H1 (cell line): ENCODE measurements around the gene S100A8. TPM values are rescaled to one million over a fixed set of nuclear protein-coding genes. Genes with fewer than 3 reads are reported as not detected.
A peak's percentile ranks its signal among the peaks of the same experiment; 100 is the strongest.

Source experiments
- CTCF ChIA-PET: fragments of 300-600 bp; sonication (Branson Sonifier 250); formaldehyde crosslinking; loops from one replicate; lab custom pipeline; 2021; ENCODE audit not compliant: partially characterized antibody; lab: Charles Lee
- POLR2A ChIA-PET: fragments of 300-600 bp; sonication (Branson Sonifier 250); formaldehyde crosslinking; loops from one replicate; lab custom pipeline; 2021; ENCODE audit warnings: inconsistent platforms; ENCODE audit not compliant: partially characterized antibody; lab: Charles Lee
- DNase-seq, 2 experiments: peaks; one replicate each; pipeline versions ENCODE4 v3.0.0 to v3.0.0-alpha.2; 2010 to 2022; ENCODE audit warnings: low spot score in 2 of 2, low read depth in 1 of 2, mixed read lengths in 1 of 2
- FAIRE-seq: peaks from 2 replicates; lab custom pipeline; 2011; peaks lifted over from hg19 to GRCh38; lab: Jason Lieb, UNC
- H2AFZ ChIP-seq: 2 replicates; pipeline ENCODE4 v1.8.1; 2012; ENCODE audit warnings: low read length, inconsistent platforms
- H2AK5ac ChIP-seq: 2 replicates; pipeline ENCODE4 v1.6.1; 2013; ENCODE audit warnings: low read depth, low read length
- H2BK120ac ChIP-seq: replicated peaks from 2 replicates; pipeline ENCODE3; 2013; ENCODE audit warnings: low read depth, low read length, inconsistent platforms
- H2BK12ac ChIP-seq: 2 replicates; pipeline ENCODE4 v1.6.1; 2013; ENCODE audit warnings: low read depth, low read length
- H2BK15ac ChIP-seq: 2 replicates; pipeline ENCODE4 v1.6.1; 2013; ENCODE audit warnings: low read length
- H2BK20ac ChIP-seq: 2 replicates; pipeline ENCODE4 v1.6.1; 2013; ENCODE audit warnings: low read length
- H2BK5ac ChIP-seq: 2 replicates; pipeline ENCODE4 v1.6.1; 2013; ENCODE audit warnings: low read depth, low read length
- H3K14ac ChIP-seq: 2 replicates; pipeline ENCODE4 v1.6.1; 2013; ENCODE audit warnings: inconsistent platforms; ENCODE audit not compliant: insufficient read length
- H3K18ac ChIP-seq: 2 replicates; pipeline ENCODE4 v1.6.1; 2013; ENCODE audit warnings: low read length; ENCODE audit errors: extremely low read depth
- H3K23ac ChIP-seq: 2 replicates; pipeline ENCODE4 v1.6.1; 2013; ENCODE audit warnings: inconsistent platforms; ENCODE audit not compliant: insufficient read length
- H3K23me2 ChIP-seq: 2 replicates; pipeline ENCODE4 v1.6.1; 2013; ENCODE audit warnings: low read depth, low read length
- H3K27ac ChIP-seq: 2 replicates; pipeline ENCODE4 v1.6.1; 2011; ENCODE audit warnings: low read depth, low read length, inconsistent platforms
- H3K27me3 ChIP-seq, 4 experiments: replicated peaks in 1 of 4; 1 replicate in 1 of 4; 2 replicates in 3 of 4; pipeline versions ENCODE4 v1.6.1 to v1.8.1; 2011 to 2013; ENCODE audit warnings: low read length in 3 of 4, mild to moderate bottlenecking in 3 of 4, inconsistent platforms in 2 of 4, mixed read lengths in 2 of 4, moderate library complexity in 1 of 4; ENCODE audit not compliant: control insufficient read depth in 3 of 4, insufficient read depth in 3 of 4; ENCODE audit errors: extremely low read depth in 1 of 4
- H3K36me3 ChIP-seq, 4 experiments: 2 replicates each; pipeline versions ENCODE4 v1.6.1 to v1.8.1; 2011 to 2013; ENCODE audit warnings: mild to moderate bottlenecking in 4 of 4, low read length in 3 of 4, moderate library complexity in 2 of 4, control low read depth in 1 of 4, inconsistent platforms in 1 of 4; ENCODE audit not compliant: insufficient read depth in 4 of 4, control insufficient read depth in 2 of 4
- H3K4ac ChIP-seq: replicated peaks from 2 replicates; pipeline ENCODE3; 2013; ENCODE audit warnings: low read length, low read depth, mixed read lengths, inconsistent platforms; ENCODE audit not compliant: insufficient read length
- H3K4me1 ChIP-seq, 4 experiments: replicated peaks in 1 of 4; 1 replicate in 1 of 4; 2 replicates in 3 of 4; pipeline versions ENCODE4 v1.6.1 to v1.8.1; 2011 to 2013; ENCODE audit warnings: low read length in 3 of 4, inconsistent platforms in 2 of 4, mixed read lengths in 1 of 4; ENCODE audit not compliant: insufficient read depth in 4 of 4, control insufficient read depth in 3 of 4
- H3K4me2 ChIP-seq, 2 experiments: 2 replicates each; pipeline versions ENCODE4 v1.6.1 to v1.8.1; 2011 to 2013; ENCODE audit warnings: low read depth in 2 of 2, low read length in 2 of 2, control low read depth in 1 of 2, inconsistent platforms in 1 of 2, mild to moderate bottlenecking in 1 of 2; ENCODE audit not compliant: insufficient read depth in 1 of 2
- H3K4me3 ChIP-seq, 4 experiments: fragments of 200-600, 300-600 bp in 1 of 4; sonication (generic), shearing (Covaris generic), sonication (Bioruptor Twin) in 1 of 4; 2 replicates each; pipeline versions ENCODE4 v1.5.1 to v1.8.1; 2011 to 2016; ENCODE audit warnings: low read length in 4 of 4, low read depth in 3 of 4, control low read depth in 2 of 4, inconsistent platforms in 2 of 4, mild to moderate bottlenecking in 2 of 4, mixed read lengths in 1 of 4, moderate library complexity in 1 of 4; ENCODE audit not compliant: insufficient read depth in 2 of 4; ENCODE audit errors: extremely low read depth in 1 of 4
- H3K56ac ChIP-seq: replicated peaks from 2 replicates; pipeline ENCODE3; 2013; ENCODE audit warnings: low read depth, mild to moderate bottlenecking, mixed read lengths, low read length, inconsistent platforms; ENCODE audit not compliant: insufficient read length
- H3K79me1 ChIP-seq: 2 replicates; pipeline ENCODE4 v1.6.1; 2013; ENCODE audit warnings: low read depth, low read length, control low read depth
- H3K79me2 ChIP-seq, 2 experiments: 2 replicates each; pipeline versions ENCODE4 v1.6.1 to v1.8.1; 2012 to 2013; ENCODE audit warnings: low read length in 2 of 2, mild to moderate bottlenecking in 2 of 2, inconsistent platforms in 1 of 2; ENCODE audit not compliant: insufficient read depth in 2 of 2, control insufficient read depth in 1 of 2
- H3K9ac ChIP-seq, 4 experiments: replicated peaks in 1 of 4; 1 replicate in 1 of 4; 2 replicates in 3 of 4; pipeline versions ENCODE4 v1.6.1 to v1.8.1; 2011 to 2013; ENCODE audit warnings: low read depth in 3 of 4, low read length in 3 of 4, control low read depth in 2 of 4, mild to moderate bottlenecking in 2 of 4, moderate library complexity in 2 of 4, inconsistent platforms in 1 of 4; ENCODE audit errors: extremely low read depth in 1 of 4
- H3K9me3 ChIP-seq, 2 experiments: 2 replicates each; pipeline versions ENCODE4 v1.6.1 to v1.8.1; 2012 to 2013; ENCODE audit warnings: mild to moderate bottlenecking in 2 of 2, moderate library complexity in 2 of 2, control low read depth in 1 of 2, inconsistent platforms in 1 of 2, low read depth in 1 of 2, low read length in 1 of 2, mixed read lengths in 1 of 2; ENCODE audit not compliant: insufficient read depth in 2 of 2
- H4K20me1 ChIP-seq, 2 experiments: replicated peaks in 1 of 2; 2 replicates each; pipeline versions ENCODE3 to v1.8.1; 2011 to 2013; ENCODE audit warnings: inconsistent platforms in 2 of 2, low read length in 2 of 2, mild to moderate bottlenecking in 1 of 2; ENCODE audit not compliant: insufficient read depth in 2 of 2, control insufficient read depth in 1 of 2
- H4K5ac ChIP-seq: 2 replicates; pipeline ENCODE4 v1.6.1; 2013; ENCODE audit warnings: low read length, low read depth, mixed read lengths, inconsistent platforms; ENCODE audit not compliant: insufficient read length
- H4K8ac ChIP-seq: 2 replicates; pipeline ENCODE4 v1.8.0; 2013; ENCODE audit warnings: mild to moderate bottlenecking, moderate library complexity, low read length, inconsistent platforms; ENCODE audit not compliant: insufficient read depth; ENCODE audit errors: extremely low read depth
- H4K91ac ChIP-seq: replicated peaks from 2 replicates; pipeline ENCODE3; 2013; ENCODE audit warnings: low read length, mixed read lengths, inconsistent platforms; ENCODE audit not compliant: insufficient read length
- JUN ChIP-seq: IDR thresholded peaks from 2 replicates; pipeline ENCODE4 v1.6.1; 2011; ENCODE audit warnings: low read depth, mild to moderate bottlenecking, improper control_type of control experiment, low read length
- RAD21 ChIP-seq, 2 experiments: IDR thresholded peaks in 1 of 2; conservative IDR thresholded peaks in 1 of 2; 2 replicates each; pipeline ENCODE4 v1.6.1; 2011; ENCODE audit warnings: low read depth in 2 of 2, low read length in 2 of 2, improper control_type of control experiment in 1 of 2, inconsistent platforms in 1 of 2, mild to moderate bottlenecking in 1 of 2, moderate library complexity in 1 of 2
- WGBS, 2 experiments: shearing (Covaris generic) in 1 of 2; methylation state at CpG; one replicate each; pipeline versions ENCODE4 v1.1.6 to v1.1.7; 2013 to 2015; ENCODE audit warnings: low lambda C conversion rate in 2 of 2, mixed read lengths in 2 of 2, inconsistent platforms in 1 of 2, low coverage in 1 of 2, missing lambda C conversion rate in 1 of 2; ENCODE audit not compliant: insufficient replicate concordance in 2 of 2, insufficient coverage in 1 of 2, insufficient read length in 1 of 2; ENCODE audit errors: extremely low coverage in 1 of 2, missing lambda C conversion rate in 1 of 2; 5-methylcytosine and 5-hydroxymethylcytosine counted together
- polyA plus RNA-seq, 7 experiments: library from polyadenylated mRNA; depleted of rRNA in 3 of 7; stranded (reverse) in 5 of 7; unstranded in 2 of 7; fragments of >200 nt in 5 of 7; fragments of 200-250 nt in 2 of 7; gene quantifications; 1 replicate in 5 of 7; 2 replicates in 1 of 7; 4 replicates in 1 of 7; pipeline versions ENCODE4 v1.2.1 to v1.2.3, GENCODE V29; 2011 to 2013; ENCODE audit warnings: missing spikeins in 2 of 7, mixed read lengths in 2 of 7
- total RNA-seq: library from RNA; stranded (reverse); fragmentation: NEBNext Ultra II Directional; extraction: Animal tissue kit (Norgen Biotek cat#: 25700); gene quantifications from 2 replicates; pipeline ENCODE4 v1.2.1, GENCODE V29; 2021

S100A8 gene
- total and polyA plus RNA-seq, 2 of the 8 experiments (the other 6 are each of a cell fraction or from before 2014, with no cell fraction given): not detected

- H2BK5ac ChIP-seq: no peak overlapping the region
- no peak overlapping the region for H2BK20ac ChIP-seq
- no peak overlapping the region for H4K5ac ChIP-seq
- no peak overlapping the region for H3K4me2 ChIP-seq
- peaks cover 2 to 3% of the 10 kb centered on the region in 2 experiments; a peak in 1 of 4 replicates for H3K9me3 ChIP-seq
- H2BK15ac ChIP-seq: no peak overlapping the region
- no peak overlapping the region for H4K8ac ChIP-seq
- H3K27ac ChIP-seq: no peak overlapping the region
- H3K27me3 ChIP-seq: peaks cover 0 to 11% (median 8%) of the 10 kb centered on the region in 4 experiments; a peak in 6 of 7 replicates
- no peak overlapping the region for H3K23ac ChIP-seq
- FAIRE-seq: no peak
- H3K18ac ChIP-seq: no peak overlapping the region
- CTCF ChIA-PET: interaction anchor here (0.7 to 6.4 kb wide), 21 partner anchors 8 to 228 kb away, joined by 3 to 63 read pairs (median 4); partner anchors contain the start of genes PGLYRP4, S100A1, S100A7A and S100A8
- no peaks in the 10 kb centered on the region for H3K36me3 ChIP-seq
- POLR2A ChIA-PET: no interaction called here
- no peak overlapping the region for H4K91ac ChIP-seq
- no peaks in the 10 kb centered on the region for H3K79me2 ChIP-seq
- peak in 1 of 2 experiments; percentile 49 for DNase-seq
- no peaks in the 10 kb centered on the region for H4K20me1 ChIP-seq
- no peak overlapping the region for H2AK5ac ChIP-seq
- H2AFZ ChIP-seq: no peak overlapping the region
- no peak overlapping the region for H3K56ac ChIP-seq
- H3K14ac ChIP-seq: no peak overlapping the region
- H3K4me3 ChIP-seq: no peak overlapping the region
- no peak overlapping the region for H3K9ac ChIP-seq
- no peaks in the 10 kb centered on the region for H3K23me2 ChIP-seq
- H3K4me1 ChIP-seq: no peaks in the 10 kb centered on the region; a peak in 1 of 7 replicates
- H2BK12ac ChIP-seq: no peak overlapping the region
- H3K79me1 ChIP-seq: no peaks in the 10 kb centered on the region
- H2BK120ac ChIP-seq: no peak overlapping the region
- 73% methylated on average over 5 of the region's 5 CpGs; no CpG with 5 or more reads in 1 of the 2 experiments for WGBS, 2 experiments
- no peak overlapping the region for H3K4ac ChIP-seq
- no peak for TF ChIP-seq JUN
- TF ChIP-seq RAD21 (IDR thresholded peaks at IDR 0.05 in 1 of 2, conservative IDR thresholded peaks at IDR 0.05 in 1 of 2; ENCODE audit: low read depth in 2 of 2, low read length in 2 of 2): peak; percentile 58 to 67
Observed at GRCh38 chr1:153400244-153400643, 9.4 kb upstream of the S100A8 start.
